ENCODE measurements around the gene FAM222B. TPM values are rescaled to one million over a fixed set of nuclear protein-coding genes. Genes with fewer than 3 reads are reported as not detected.

The FAM222B gene
- polyA plus RNA-seq, 1 donor (not counting 4 experiments of a cell fraction or from before 2014, with no cell fraction given): 6.5 TPM

GRCh38 chr17:28720247-28720996 lies 122.2 kb downstream of the FAM222B start:
- Histone ChIP-seq H3K4me3 (ENCODE audit: control insufficient read depth in 2 of 3, extremely low read depth in 1 of 3, insufficient read depth in 2 of 3, low read depth in 1 of 3, low read length in 3 of 3) (peak overlapping the region; percentile 87 to 99 (median 97)), H3K36me3 (ENCODE audit: control insufficient read depth in 2 of 2, extremely low read depth in 1 of 2, insufficient read depth in 2 of 2, low read length in 2 of 2) (peaks cover 24 to 48% of the 10 kb centered on the region in 2 experiments), H3K9ac (ENCODE audit: control insufficient read depth, extremely low read depth, insufficient read depth, low read length) (peak overlapping the region; percentile 95), H3K27ac (ENCODE audit: control insufficient read depth, insufficient read depth, low read length) (peak overlapping the region; percentile 89), H3K79me2 (ENCODE audit: control insufficient read depth, insufficient read depth, low read length) (peaks cover 60% of the 10 kb centered on the region), H3K27me3 (ENCODE audit: control insufficient read depth, extremely low read depth, insufficient read depth, low read length) (no peaks in the 10 kb centered on the region), H3K9me1 (ENCODE audit: control insufficient read depth, extremely low read depth, insufficient read depth, low read length) (peaks cover 3% of the 10 kb centered on the region), H3K4me1 (ENCODE audit: control insufficient read depth, extremely low read depth, insufficient read depth, low read length) (peaks cover 58% of the 10 kb centered on the region), H3K9me3 (ENCODE audit: control insufficient read depth, low read depth, low read length) (no peaks in the 10 kb centered on the region), H3K4me2 (ENCODE audit: control insufficient read depth, extremely low read depth, insufficient read depth, low read depth, low read length) (peak overlapping the region; percentile 98), H4K20me1 (ENCODE audit: control insufficient read depth, extremely low read depth, insufficient read depth, low read length) (peaks cover 32% of the 10 kb centered on the region), H2AFZ (ENCODE audit: control insufficient read depth, low read length) (no peak overlapping the region)
- no peak for TF ChIP-seq EZH2 (IDR thresholded peaks at IDR 0.05; ENCODE audit: low read length)
- peak in 1 of 3 experiments; percentile 37 for TF ChIP-seq CTCF (optimal IDR thresholded peaks at IDR 0.05 in 1 of 3, IDR thresholded peaks at IDR 0.05 in 1 of 3, conservative IDR thresholded peaks at IDR 0.05 in 1 of 3; ENCODE audit: extremely low read depth in 1 of 3, insufficient read depth in 2 of 3, low read length in 3 of 3)
- dilution Hi-C loops (cut with MboI; ENCODE audit: extremely low pct_ligation_motif_present, low sequenced_read_pairs): no loop called here
- DNase-seq (ENCODE audit: low read depth, low spot score): no peak
- no peak for FAIRE-seq

- Histone ChIP-seq H3K9ac (ENCODE audit: control insufficient read depth, extremely low read depth, insufficient read depth, low read length) (peak overlapping the region; percentile 95), H3K79me2 (ENCODE audit: control insufficient read depth, insufficient read depth, low read length) (peaks cover 60% of the 10 kb centered on the region), H3K4me1 (ENCODE audit: control insufficient read depth, extremely low read depth, insufficient read depth, low read length) (peaks cover 50% of the 10 kb centered on the region), H3K27ac (ENCODE audit: control insufficient read depth, insufficient read depth, low read length) (peak overlapping the region; percentile 89), H2AFZ (ENCODE audit: control insufficient read depth, low read length) (peak overlapping the region; percentile 64), H3K4me2 (ENCODE audit: control insufficient read depth, extremely low read depth, insufficient read depth, low read depth, low read length) (peak overlapping the region; percentile 71), H3K4me3 (ENCODE audit: control insufficient read depth in 2 of 3, extremely low read depth in 1 of 3, insufficient read depth in 2 of 3, low read depth in 1 of 3, low read length in 3 of 3) (peak overlapping the region; percentile 81 to 99 (median 87)), H3K36me3 (ENCODE audit: control insufficient read depth in 2 of 2, extremely low read depth in 1 of 2, insufficient read depth in 2 of 2, low read length in 2 of 2) (peaks cover 27 to 51% of the 10 kb centered on the region in 2 experiments), H3K9me3 (ENCODE audit: control insufficient read depth, low read depth, low read length) (no peaks in the 10 kb centered on the region), H3K9me1 (ENCODE audit: control insufficient read depth, extremely low read depth, insufficient read depth, low read length) (peaks cover 3% of the 10 kb centered on the region), H3K27me3 (ENCODE audit: control insufficient read depth, extremely low read depth, insufficient read depth, low read length) (no peaks in the 10 kb centered on the region), H4K20me1 (ENCODE audit: control insufficient read depth, extremely low read depth, insufficient read depth, low read length) (peaks cover 23% of the 10 kb centered on the region)
- no peak for DNase-seq (ENCODE audit: low read depth, low spot score)
- no peak for FAIRE-seq
- TF ChIP-seq CTCF (optimal IDR thresholded peaks at IDR 0.05 in 1 of 3, IDR thresholded peaks at IDR 0.05 in 1 of 3, conservative IDR thresholded peaks at IDR 0.05 in 1 of 3; ENCODE audit: extremely low read depth in 1 of 3, insufficient read depth in 2 of 3, low read length in 3 of 3) (no peak), EZH2 (IDR thresholded peaks at IDR 0.05; ENCODE audit: low read length) (no peak)
- dilution Hi-C loops (cut with MboI; ENCODE audit: extremely low pct_ligation_motif_present, low sequenced_read_pairs): no loop called here
These were observed 123.6 kb downstream of the FAM222B start for GRCh38 chr17:28719021-28719433.
